Right cardiac atrium (tissue), 5 donors: ENCODE results near the gene SETDB1. TPM values are rescaled to one million over a fixed set of nuclear protein-coding genes. Genes with fewer than 3 reads are reported as not detected.
"Not testable (repeated sequence)": the region's sequence is repeated elsewhere in the genome, so short reads cannot be mapped to it uniquely, and the experiment has no call there.

Experiments used
- ATAC-seq, 2 donors: fragments of 200-7000 bp; cut with Tn5 transposase; one replicate each; pipeline versions ENCODE4 v1.8.0 to v1.9.1; 2020; ENCODE audit warnings: moderate library complexity in 2 of 2, mild to moderate bottlenecking in 1 of 2
- DNase-seq, 3 donors: peaks; one replicate each; pipeline ENCODE4 v3.0.0-alpha.2; 2020
- H3K27ac ChIP-seq: one replicate; pipeline ENCODE4 v1.5.1; 2013; ENCODE audit warnings: mild to moderate bottlenecking, low read length, control low read depth, moderate library complexity
- H3K27me3 ChIP-seq: one replicate; pipeline ENCODE4 v1.6.1; 2013; ENCODE audit not compliant: control insufficient read depth, insufficient read depth
- H3K4me1 ChIP-seq: one replicate; pipeline ENCODE4 v1.6.1; 2013; ENCODE audit warnings: low read length; ENCODE audit not compliant: control insufficient read depth, insufficient read depth
- H3K4me3 ChIP-seq: one replicate; pipeline ENCODE4 v1.5.1; 2013; ENCODE audit warnings: low read length, control low read depth
- H3K9me3 ChIP-seq: one replicate; pipeline ENCODE4 v1.6.1; 2013; ENCODE audit warnings: low read length; ENCODE audit not compliant: control insufficient read depth
- WGBS: extraction: QIAGEN DNeasy Blood & Tissue Kit; methylation state at CpG from one replicate; pipeline ENCODE4 v1.1.7; 2013; 5-methylcytosine and 5-hydroxymethylcytosine counted together
- intact Hi-C, 4 donors: fragments of 100-400 bp; cut with DNase I; formaldehyde crosslinking; loops; one replicate each; pipeline versions ENCODE4 v1.11.0 to v1.14.0; 2022 to 2023
- polyA plus RNA-seq: library from polyadenylated mRNA; stranded (reverse); fragments of 200-250 nt; gene quantifications from one replicate; pipeline ENCODE4 v1.2.3, GENCODE V29; 2013
- total RNA-seq, 4 donors: library from RNA; stranded (reverse); fragmentation: NEBNext Ultra II Directional; extraction: Animal tissue kit (Norgen Biotek cat#: 25700); gene quantifications; one replicate each; pipeline ENCODE4 v1.2.1, GENCODE V29; 2021
- donor health status: healthy with polysubstance abuse.
- donor health status: DM: no; HTN: yes; CAD: no.
- donor health status: DM: no; HTN: no; CAD: no.
- donor health status: DM: no; HTN: yes; CAD: no; lungs with severe emphysema.
- donor health status: DM: yes; HTN: yes; CAD: no.

Gene SETDB1
- total and polyA plus RNA-seq, 5 donors, result 12.5 to 23.8 (median 19.3) TPM

DNA sequence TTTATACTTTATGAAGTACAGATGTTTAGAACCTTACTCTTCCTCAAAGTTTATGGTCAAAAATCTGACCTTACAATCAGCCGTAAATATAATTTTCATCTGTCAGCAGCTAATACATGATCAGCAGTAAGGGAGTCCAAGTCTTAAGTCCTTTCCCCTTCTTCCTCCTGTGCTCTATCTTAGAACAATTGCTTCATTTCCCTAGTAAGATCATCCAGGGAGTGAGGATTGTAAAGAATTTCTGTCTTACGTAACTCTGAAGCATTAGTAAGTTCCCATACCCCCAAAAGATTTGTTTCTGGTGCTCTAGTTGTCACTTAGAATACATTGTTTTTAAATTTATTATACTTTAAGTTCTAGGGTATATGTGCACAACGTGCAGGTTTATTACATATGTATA lies 2.1 kb downstream of the SETDB1 start:
- WGBS, result 96% methylated on average over 3 of the region's 3 CpGs
- Histone ChIP-seq H3K9me3 (no peaks in the 10 kb centered on the region), H3K27ac (no peak overlapping the region), H3K4me3 (no peak overlapping the region), H3K4me1 (peaks cover 3% of the 10 kb centered on the region), H3K27me3 (no peaks in the 10 kb centered on the region)
- intact Hi-C loops, result loop anchor here in 1 of 4 donors (10.0 kb wide), 1 partner anchor 53 kb away; the partner anchor contains the start of gene ARNT
- DNase-seq (no peak), ATAC-seq (no peak)

DNA sequence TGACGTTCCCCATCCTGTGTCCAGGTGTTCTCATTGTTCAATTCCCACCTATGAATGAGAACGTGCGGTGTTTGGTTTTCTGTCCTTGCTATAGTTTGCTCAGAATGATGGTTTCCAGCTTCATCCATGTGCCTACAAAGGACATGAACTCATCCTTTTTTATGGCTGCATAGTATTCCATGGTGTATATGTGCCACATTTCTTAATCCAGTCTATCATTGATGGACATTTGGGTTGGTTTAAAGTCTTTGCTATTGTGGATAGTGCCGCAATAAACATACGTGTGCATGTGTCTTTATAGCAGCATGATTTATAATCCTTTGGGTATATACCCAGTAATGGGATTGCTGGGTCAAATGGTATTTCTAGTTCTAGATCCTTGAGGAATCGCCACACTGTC lies 2.6 kb downstream of the SETDB1 start:
- H3K9me3 ChIP-seq, ATAC-seq, H3K4me3 ChIP-seq, H3K4me1 ChIP-seq, H3K27me3 ChIP-seq, DNase-seq, H3K27ac ChIP-seq: not testable (repeated sequence)
- intact Hi-C loops, result loop anchor here in 1 of 4 donors (10.0 kb wide), 1 partner anchor 54 kb away; the partner anchor contains the start of gene ARNT
- 94% methylated on average over 6 of the region's 6 CpGs for WGBS

DNA sequence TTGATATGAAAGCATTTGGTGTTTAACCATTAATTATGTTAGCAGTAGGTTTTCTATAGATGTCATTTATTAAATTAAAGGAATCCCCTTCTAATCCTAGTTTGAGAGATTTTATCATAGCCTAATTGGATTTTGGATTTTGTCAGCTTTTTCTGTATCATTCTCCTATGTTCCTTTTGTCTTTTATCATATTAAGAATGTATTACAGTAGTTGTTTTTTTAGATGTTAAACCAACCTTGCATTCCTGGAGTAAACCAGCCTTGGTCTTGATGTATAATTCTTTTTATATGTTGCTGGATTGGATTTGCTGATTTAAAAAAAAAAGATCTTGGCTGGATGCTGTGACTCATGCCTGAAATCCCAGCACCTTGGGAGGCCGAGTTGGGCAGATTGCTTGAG lies 5.6 kb downstream of the SETDB1 start:
- intact Hi-C loops, result no loop called here
- no peak for DNase-seq
- 97% methylated on average over 1 of the region's 1 CpG for WGBS
- ATAC-seq, result no peak
- no peak overlapping the region for H3K4me3 ChIP-seq
- no peak overlapping the region for H3K27ac ChIP-seq
- H3K4me1 ChIP-seq, result peaks cover 3% of the 10 kb centered on the region
- H3K9me3 ChIP-seq, result no peaks in the 10 kb centered on the region
- H3K27me3 ChIP-seq, result no peaks in the 10 kb centered on the region

DNA sequence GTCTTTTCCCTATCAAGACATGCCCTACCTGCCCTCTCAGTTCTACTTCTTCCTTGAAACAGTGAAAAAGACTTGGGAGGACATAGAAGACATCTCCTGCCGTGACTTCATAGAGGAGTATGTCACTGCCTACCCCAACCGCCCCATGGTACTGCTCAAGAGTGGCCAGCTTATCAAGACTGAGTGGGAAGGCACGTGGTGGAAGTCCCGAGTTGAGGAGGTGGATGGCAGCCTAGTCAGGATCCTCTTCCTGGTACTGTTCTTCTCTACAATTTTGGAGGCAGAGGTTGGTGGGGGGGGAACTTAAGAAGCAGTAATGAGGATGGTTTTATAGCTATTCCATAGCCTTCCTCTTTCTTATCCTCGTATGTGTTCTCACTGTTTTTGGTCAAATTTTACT lies 18.7 kb downstream of the SETDB1 start:
- DNase-seq (no peak), ATAC-seq (no peak)
- WGBS, result 78% methylated on average over 5 of the region's 5 CpGs
- H3K4me1 ChIP-seq, result no peaks in the 10 kb centered on the region
- H3K27ac ChIP-seq, result no peak overlapping the region
- intact Hi-C loops, result no loop called here
- no peaks in the 10 kb centered on the region for H3K9me3 ChIP-seq
- no peak overlapping the region for H3K4me3 ChIP-seq
- H3K27me3 ChIP-seq, result no peaks in the 10 kb centered on the region

DNA sequence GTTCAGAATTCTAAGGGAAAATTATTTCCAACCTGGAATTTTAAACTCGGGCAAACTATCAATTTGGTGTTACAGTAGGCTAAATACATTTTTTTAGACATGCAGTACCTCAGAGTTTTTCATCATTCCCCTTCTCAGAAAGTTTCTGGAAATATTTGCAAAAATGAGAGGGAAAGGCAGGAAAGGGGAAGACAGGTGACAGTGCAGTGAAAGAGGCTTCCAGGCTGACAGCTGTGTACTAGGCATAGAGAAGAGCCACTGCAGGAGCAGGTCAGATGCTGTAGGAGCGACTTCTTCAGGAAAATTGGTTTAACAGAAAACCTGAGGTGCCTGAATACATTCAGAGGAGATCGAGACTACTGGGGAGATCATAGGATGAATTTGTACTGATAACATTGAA lies 28.5 kb downstream of the SETDB1 start:
- Histone ChIP-seq H3K9me3 (no peaks in the 10 kb centered on the region), H3K27me3 (no peaks in the 10 kb centered on the region), H3K4me1 (no peaks in the 10 kb centered on the region), H3K27ac (no peak overlapping the region), H3K4me3 (no peak overlapping the region)
- DNase-seq (no peak), ATAC-seq (no peak)
- intact Hi-C loops, result no loop called here
- whole genome bisulfite sequencing, result 92% methylated on average over 3 of the region's 3 CpGs

DNA sequence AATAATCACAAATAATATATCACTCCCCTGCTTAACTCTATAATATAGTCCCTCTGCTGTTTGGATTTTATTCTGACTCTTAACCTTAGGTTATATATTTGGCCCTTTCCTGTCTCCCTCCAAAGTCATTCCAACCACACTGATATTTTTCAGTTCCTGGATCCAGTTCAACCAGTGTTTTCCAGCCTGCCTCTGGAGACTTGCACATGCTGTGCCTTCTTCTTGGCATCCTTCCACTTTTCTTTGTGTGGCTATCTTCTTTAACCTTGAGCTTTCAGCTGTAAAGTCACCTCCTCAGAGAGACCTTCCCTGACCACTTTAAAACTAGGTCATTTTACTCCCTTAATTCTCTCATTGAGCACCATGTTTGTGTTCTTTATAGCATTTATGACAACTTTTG lies 29.1 kb downstream of the SETDB1 start:
- no peak for ATAC-seq
- no peak overlapping the region for H3K27ac ChIP-seq
- no peak for DNase-seq
- no peaks in the 10 kb centered on the region for H3K9me3 ChIP-seq
- H3K4me3 ChIP-seq, result no peak overlapping the region
- no peaks in the 10 kb centered on the region for H3K27me3 ChIP-seq
- H3K4me1 ChIP-seq, result no peaks in the 10 kb centered on the region
- intact Hi-C loops, result no loop called here

DNA sequence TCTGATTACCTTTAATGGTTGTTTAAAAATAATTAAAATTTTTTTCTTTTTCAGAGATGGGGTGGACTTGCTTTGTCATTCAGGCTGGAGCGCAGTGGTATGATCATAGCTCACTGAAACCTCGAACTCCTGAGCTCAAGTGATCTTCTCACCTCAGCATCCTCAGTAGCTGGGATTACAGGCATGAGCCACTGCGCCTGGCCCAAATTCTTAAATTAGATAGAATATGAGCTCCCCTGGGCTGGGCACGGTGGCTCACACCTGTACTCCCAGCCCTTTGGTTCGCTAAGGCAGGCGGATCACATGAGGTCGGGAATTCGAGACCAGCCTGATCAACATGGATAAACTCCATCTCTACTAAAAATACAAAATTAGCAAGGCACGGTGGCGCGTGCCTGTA lies 31.5 kb downstream of the SETDB1 start:
- 97% methylated on average over 11 of the region's 11 CpGs for WGBS

DNA sequence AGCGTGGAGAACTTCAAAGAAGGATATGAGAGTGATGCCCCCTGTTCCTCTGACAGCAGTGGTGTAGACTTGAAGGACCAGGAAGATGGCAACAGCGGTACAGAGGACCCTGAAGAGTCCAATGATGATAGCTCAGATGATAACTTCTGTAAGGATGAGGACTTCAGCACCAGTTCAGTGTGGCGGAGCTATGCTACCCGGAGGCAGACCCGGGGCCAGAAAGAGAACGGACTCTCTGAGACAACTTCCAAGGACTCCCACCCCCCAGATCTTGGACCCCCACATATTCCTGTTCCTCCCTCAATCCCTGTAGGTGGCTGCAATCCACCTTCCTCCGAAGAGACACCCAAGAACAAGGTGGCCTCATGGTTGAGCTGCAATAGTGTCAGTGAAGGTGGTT lies 34.5 kb downstream of the SETDB1 start:
- H3K27me3 ChIP-seq, result no peaks in the 10 kb centered on the region
- intact Hi-C loops, result no loop called here
- ATAC-seq (no peak), DNase-seq (no peak)
- H3K9me3 ChIP-seq, result no peaks in the 10 kb centered on the region
- H3K27ac ChIP-seq, result no peak overlapping the region
- no peaks in the 10 kb centered on the region for H3K4me1 ChIP-seq
- H3K4me3 ChIP-seq, result no peak overlapping the region
- 96% methylated on average over 7 of the region's 7 CpGs for WGBS

More for the DNA sequence above, 31.5 kb downstream of the SETDB1 start:
- no peaks in the 10 kb centered on the region for H3K9me3 ChIP-seq
- H3K4me1 ChIP-seq, result no peaks in the 10 kb centered on the region
- no peak overlapping the region for H3K4me3 ChIP-seq
- DNase-seq, result no peak
- no peak overlapping the region for H3K27ac ChIP-seq
- H3K27me3 ChIP-seq, result no peaks in the 10 kb centered on the region
- intact Hi-C loops, result no loop called here
- ATAC-seq, result no peak

DNA sequence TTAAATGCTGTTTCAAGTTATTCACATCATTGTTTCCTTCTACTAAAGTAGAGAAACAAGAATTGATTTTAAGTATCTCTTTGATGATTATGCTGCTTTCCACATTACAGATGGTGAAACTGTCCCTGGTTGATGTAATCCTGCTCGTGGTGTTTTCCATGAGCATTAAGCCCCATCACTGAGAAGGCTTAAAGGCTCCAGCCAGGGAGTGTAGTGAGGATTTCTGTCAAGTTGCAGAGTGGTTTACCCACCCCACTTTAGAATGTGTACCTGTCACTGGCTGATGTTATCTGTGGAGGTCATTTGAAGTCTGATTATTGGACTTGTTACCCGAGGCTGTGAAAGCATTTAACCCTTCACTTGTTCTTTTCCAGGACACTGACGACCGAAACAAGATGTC lies 35.6 kb downstream of the SETDB1 start:
- DNase-seq (no peak), ATAC-seq (no peak)
- H3K9me3 ChIP-seq, result no peaks in the 10 kb centered on the region
- 66% methylated on average over 4 of the region's 4 CpGs for WGBS
- no peaks in the 10 kb centered on the region for H3K27me3 ChIP-seq
- H3K4me1 ChIP-seq, result no peaks in the 10 kb centered on the region
- H3K27ac ChIP-seq, result no peak overlapping the region
- H3K4me3 ChIP-seq, result no peak overlapping the region
- intact Hi-C loops, result no loop called here

DNA sequence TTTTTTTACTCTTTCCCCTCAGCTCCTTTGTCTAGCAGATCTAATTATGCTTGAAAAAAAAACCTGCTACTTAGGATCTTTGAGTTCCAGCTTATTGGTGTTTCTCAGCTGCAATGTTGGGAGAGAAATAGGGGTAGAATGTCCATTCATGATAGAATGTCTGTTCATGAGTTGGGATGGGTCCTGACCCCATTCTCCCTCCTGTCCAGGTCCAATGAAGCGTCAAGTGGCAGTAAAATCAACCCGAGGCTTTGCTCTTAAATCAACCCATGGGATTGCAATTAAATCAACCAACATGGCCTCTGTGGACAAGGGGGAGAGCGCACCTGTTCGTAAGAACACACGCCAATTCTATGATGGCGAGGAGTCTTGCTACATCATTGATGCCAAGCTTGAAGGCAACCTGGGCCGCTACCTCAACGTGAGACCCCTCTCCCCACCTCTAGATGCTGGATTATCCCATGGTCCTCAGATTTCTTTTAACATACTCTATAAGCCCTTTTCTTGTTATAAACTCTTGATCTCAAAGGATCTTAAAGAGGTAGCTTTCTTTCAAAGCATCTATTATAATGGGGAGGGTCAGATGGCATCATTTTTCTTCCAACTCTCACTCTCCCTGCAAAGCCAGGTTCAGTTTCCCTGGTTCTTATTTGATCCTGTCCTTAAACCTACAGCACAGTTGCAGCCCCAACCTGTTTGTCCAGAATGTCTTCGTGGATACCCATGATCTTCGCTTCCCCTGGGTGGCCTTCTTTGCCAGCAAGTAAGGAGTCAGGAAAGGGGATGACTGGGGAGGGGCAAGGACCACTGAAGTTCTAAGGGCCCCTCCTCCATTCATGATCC lies 37.4 kb downstream of the SETDB1 start:
- Histone ChIP-seq H3K27ac (no peak overlapping the region), H3K4me3 (no peak overlapping the region), H3K9me3 (no peaks in the 10 kb centered on the region), H3K4me1 (no peaks in the 10 kb centered on the region), H3K27me3 (no peaks in the 10 kb centered on the region)
- intact Hi-C loops, result loop anchor here in 1 of 4 donors (2.0 kb wide), 1 partner anchor 21 kb away; no protein-coding TSS in a partner anchor
- no peak for ATAC-seq
- no peak for DNase-seq
- 90% methylated on average over 10 of the region's 10 CpGs for WGBS

DNA sequence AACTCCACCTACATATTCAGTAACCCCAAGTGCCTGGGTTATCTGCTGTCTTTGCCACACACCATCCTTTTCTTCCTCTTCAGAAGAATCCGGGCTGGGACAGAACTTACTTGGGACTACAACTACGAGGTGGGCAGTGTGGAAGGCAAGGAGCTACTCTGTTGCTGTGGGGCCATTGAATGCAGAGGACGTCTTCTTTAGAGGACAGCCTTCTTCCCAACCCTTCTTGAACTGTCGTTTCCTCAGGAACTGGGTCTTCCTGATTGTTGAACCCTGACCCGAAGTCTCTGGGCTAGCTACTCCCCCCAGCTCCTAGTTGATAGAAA lies 38.0 kb downstream of the SETDB1 start:
- no peak overlapping the region for H3K27ac ChIP-seq
- H3K4me1 ChIP-seq, result no peaks in the 10 kb centered on the region

More for the DNA sequence above, 38.0 kb downstream of the SETDB1 start:
- DNase-seq, result no peak
- H3K27me3 ChIP-seq, result no peaks in the 10 kb centered on the region
- H3K4me3 ChIP-seq, result no peak overlapping the region
- intact Hi-C loops, result loop anchor here in 1 of 4 donors (2.0 kb wide), 1 partner anchor 21 kb away; no protein-coding TSS in a partner anchor
- WGBS, result 70% methylated on average over 5 of the region's 5 CpGs
- H3K9me3 ChIP-seq, result no peaks in the 10 kb centered on the region
- ATAC-seq, result no peak
